Vagina (tissue), 2 donors: ENCODE data around the gene SCN9A.

Source experiments
- POLR2A ChIP-seq, 2 donors: fragments of 450-650 bp; IDR thresholded peaks; one replicate each; pipeline ENCODE4 v1.6.1; 2017; ENCODE audit warnings: antibody characterized with exemption in 2 of 2, mild to moderate bottlenecking in 2 of 2, moderate library complexity in 2 of 2
- POLR2AphosphoS5 ChIP-seq, 2 donors: sonication (generic); formaldehyde crosslinking; IDR thresholded peaks; one replicate each; pipeline ENCODE4 v1.9.0; 2017; ENCODE audit warnings: antibody characterized with exemption in 2 of 2, mild to moderate bottlenecking in 2 of 2, low read depth in 1 of 2; ENCODE audit not compliant: insufficient read depth in 1 of 2

DNA sequence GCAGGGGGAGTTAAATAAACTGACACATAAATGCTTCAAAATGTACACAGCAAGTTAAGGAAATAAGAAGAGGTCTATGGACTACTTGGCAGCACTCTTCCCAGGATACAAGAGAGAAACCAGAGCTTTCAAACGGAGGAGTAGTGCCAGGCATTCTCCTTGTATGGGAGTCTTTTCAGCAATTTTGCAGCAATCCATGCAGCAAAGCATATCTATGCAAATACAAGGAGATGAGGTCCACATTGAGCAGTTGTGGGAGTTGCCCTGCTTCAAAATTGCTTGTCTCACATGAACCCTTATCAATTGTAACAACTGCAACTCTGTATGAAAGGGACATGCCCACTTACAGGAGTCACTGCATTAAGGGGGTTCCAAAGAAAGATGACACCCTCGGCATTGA, 37.8 kb downstream of the SCN9A start:
- TF ChIP-seq POLR2A (IDR thresholded peaks at IDR 0.05) (no peak), POLR2AphosphoS5 (IDR thresholded peaks at IDR 0.05; ENCODE audit: insufficient read depth in 1 of 2, low read depth in 1 of 2) (no peak)
